ENCODE results near the gene IRF2BPL. TPM values are rescaled to one million over a fixed set of nuclear protein-coding genes. Genes with fewer than 3 reads are reported as not detected.

The IRF2BPL gene
- total RNA-seq, 1 experiment from 2014 or later = 74.6 TPM

GRCh38 chr14:77014734-77015133, 13.8 kb downstream of the IRF2BPL start:
- Histone ChIP-seq H3K79me2 (ENCODE audit: insufficient read depth, low read length) (no peaks in the 10 kb centered on the region), H3K9me2 (ENCODE audit: insufficient read depth) (no peaks in the 10 kb centered on the region), H3K9me3 (ENCODE audit: control insufficient read depth in 1 of 2, insufficient read depth in 1 of 2, low read depth in 1 of 2, low read length in 2 of 2) (no peaks in the 10 kb centered on the region), H3K4me2 (ENCODE audit: low read length) (no peak overlapping the region), H2AFZ (ENCODE audit: low read depth, low read length, poor library complexity, severe bottlenecking) (no peak overlapping the region), H3K4me3 (replicated peaks in 1 of 2; ENCODE audit: low read depth in 1 of 2, low read length in 2 of 2) (no peak overlapping the region), H3K27ac (ENCODE audit: low read depth, low read length) (no peak overlapping the region), H3K9ac (ENCODE audit: low read length) (no peak overlapping the region), H4K20me1 (ENCODE audit: insufficient read depth) (no peaks in the 10 kb centered on the region), H3K36me3 (ENCODE audit: control insufficient read depth in 1 of 2, insufficient read depth in 2 of 2, low read length in 2 of 2) (no peaks in the 10 kb centered on the region), H3K27me3 (ENCODE audit: insufficient read depth, low read length) (no peaks in the 10 kb centered on the region), H3K4me1 (ENCODE audit: control insufficient read depth in 1 of 2, insufficient read depth in 2 of 2, low read length in 2 of 2) (peaks cover under 1 to 7% of the 10 kb centered on the region in 2 experiments; a peak in 2 of 4 replicates)
- intact Hi-C loops (cut with micrococcal nuclease) = no loop called here
- ChIA-PET RAD21 (ENCODE audit: low non-redundant PET in 1 of 2, low total read pairs in 2 of 2, uncharacterized antibody in 2 of 2, unreplicated experiment in 2 of 2) (no interaction called here), POLR2A (interaction anchor here (1.4 kb wide), 1 partner anchor 8 kb away, joined by 4 read pairs; no protein-coding TSS in a partner anchor), CTCF (no interaction called here)
- BruUV-seq (replicated peaks) = no TSS peak
- no peak for TF ChIP-seq EZH2 (IDR thresholded peaks at IDR 0.05)
- TF ChIP-seq ZFX (IDR thresholded peaks at IDR 0.05) = no peak
- TF ChIP-seq CEBPB (IDR thresholded peaks at IDR 0.05; ENCODE audit: low read depth) = no peak
- no peak for TF ChIP-seq ZNF274 (IDR thresholded peaks at IDR 0.05; ENCODE audit: low read depth, low read length)
- no peak for TF ChIP-seq EZH2phosphoT487 (IDR thresholded peaks at IDR 0.05; ENCODE audit: borderline replicate concordance)
- TF ChIP-seq POLR2A (IDR thresholded peaks at IDR 0.05; ENCODE audit: borderline replicate concordance, extremely low read depth, insufficient read depth, insufficient read length) = no peak
- TF ChIP-seq RAD21 (IDR thresholded peaks at IDR 0.05; ENCODE audit: low read depth) = no peak
- no peak for TF ChIP-seq POLR2AphosphoS5 (IDR thresholded peaks at IDR 0.05; ENCODE audit: low read depth, low read length)
- TF ChIP-seq ZBTB33 (IDR thresholded peaks at IDR 0.05; ENCODE audit: extremely low read depth, insufficient replicate concordance, low read length) = no peak
- no peak for TF ChIP-seq CBX3 (IDR thresholded peaks at IDR 0.05; ENCODE audit: low read depth)
- no peak for TF ChIP-seq EGR1 (IDR thresholded peaks at IDR 0.05; ENCODE audit: low read depth)
- no peak for TF ChIP-seq SIN3A (IDR thresholded peaks at IDR 0.05; ENCODE audit: low read depth)
- DNase-seq (ENCODE audit: low read depth, low spot score) = no peak
- ATAC-seq = no peak
